ENCODE data around the gene BARHL1.

The BARHL1 gene

DNA sequence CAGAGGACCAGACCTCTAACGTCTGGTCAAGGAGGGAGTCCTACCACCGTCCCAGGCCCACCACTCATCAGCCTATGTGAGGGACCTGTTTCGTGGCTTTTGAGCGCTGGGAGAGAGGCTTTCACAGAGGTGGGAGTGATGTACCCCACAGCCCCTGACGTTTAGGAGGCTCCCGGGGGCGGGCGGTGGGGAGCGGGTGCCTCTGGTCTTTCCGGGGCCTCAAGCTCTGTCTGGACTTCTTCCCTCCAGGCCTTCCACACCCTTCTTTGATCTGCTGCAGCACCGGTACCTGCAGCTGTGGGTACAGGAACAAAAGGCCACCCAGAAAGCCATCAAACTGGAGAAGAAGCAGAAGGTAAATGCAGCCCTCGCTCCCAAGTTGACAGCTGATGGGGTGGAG, 45.1 kb upstream of the BARHL1 start:
- no peak overlapping the region for H3K27ac ChIP-seq (ENCODE audit: extremely low read depth, low read depth, low read length)
- POLR2A ChIA-PET: no interaction called here
- CTCF ChIA-PET: interaction anchor here (0.8 to 3.5 kb wide), 2 partner anchors 12 to 29 kb away, joined by 3 to 14 read pairs; no protein-coding TSS in a partner anchor
- no peak overlapping the region for H3K4me3 ChIP-seq (ENCODE audit: low read depth, low read length)
- H3K36me3 ChIP-seq (ENCODE audit: control insufficient read depth in 2 of 2, insufficient read depth in 1 of 2, low read length in 2 of 2): no peaks in the 10 kb centered on the region
- H3K4me1 ChIP-seq (ENCODE audit: control insufficient read depth, insufficient read depth, low read length): no peaks in the 10 kb centered on the region
- TF ChIP-seq, protein P1, sequence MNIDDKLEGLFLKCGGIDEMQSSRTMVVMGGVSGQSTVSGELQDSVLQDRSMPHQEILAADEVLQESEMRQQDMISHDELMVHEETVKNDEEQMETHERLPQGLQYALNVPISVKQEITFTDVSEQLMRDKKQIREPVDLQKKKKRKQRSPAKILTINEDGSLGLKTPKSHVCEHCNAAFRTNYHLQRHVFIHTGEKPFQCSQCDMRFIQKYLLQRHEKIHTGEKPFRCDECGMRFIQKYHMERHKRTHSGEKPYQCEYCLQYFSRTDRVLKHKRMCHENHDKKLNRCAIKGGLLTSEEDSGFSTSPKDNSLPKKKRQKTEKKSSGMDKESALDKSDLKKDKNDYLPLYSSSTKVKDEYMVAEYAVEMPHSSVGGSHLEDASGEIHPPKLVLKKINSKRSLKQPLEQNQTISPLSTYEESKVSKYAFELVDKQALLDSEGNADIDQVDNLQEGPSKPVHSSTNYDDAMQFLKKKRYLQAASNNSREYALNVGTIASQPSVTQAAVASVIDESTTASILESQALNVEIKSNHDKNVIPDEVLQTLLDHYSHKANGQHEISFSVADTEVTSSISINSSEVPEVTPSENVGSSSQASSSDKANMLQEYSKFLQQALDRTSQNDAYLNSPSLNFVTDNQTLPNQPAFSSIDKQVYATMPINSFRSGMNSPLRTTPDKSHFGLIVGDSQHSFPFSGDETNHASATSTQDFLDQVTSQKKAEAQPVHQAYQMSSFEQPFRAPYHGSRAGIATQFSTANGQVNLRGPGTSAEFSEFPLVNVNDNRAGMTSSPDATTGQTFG (tag by site-specific recombination; IDR thresholded peaks at IDR 0.05; ENCODE audit: borderline replicate concordance): no peak
- no peak for TF ChIP-seq GLIS1 (tag by site-specific recombination; IDR thresholded peaks at IDR 0.05)
- TF ChIP-seq ZNF121 (tag by site-specific recombination; IDR thresholded peaks at IDR 0.05): no peak
- TF ChIP-seq ZNF157 (tag by site-specific recombination; IDR thresholded peaks at IDR 0.05): no peak
- TF ChIP-seq, protein P2, sequence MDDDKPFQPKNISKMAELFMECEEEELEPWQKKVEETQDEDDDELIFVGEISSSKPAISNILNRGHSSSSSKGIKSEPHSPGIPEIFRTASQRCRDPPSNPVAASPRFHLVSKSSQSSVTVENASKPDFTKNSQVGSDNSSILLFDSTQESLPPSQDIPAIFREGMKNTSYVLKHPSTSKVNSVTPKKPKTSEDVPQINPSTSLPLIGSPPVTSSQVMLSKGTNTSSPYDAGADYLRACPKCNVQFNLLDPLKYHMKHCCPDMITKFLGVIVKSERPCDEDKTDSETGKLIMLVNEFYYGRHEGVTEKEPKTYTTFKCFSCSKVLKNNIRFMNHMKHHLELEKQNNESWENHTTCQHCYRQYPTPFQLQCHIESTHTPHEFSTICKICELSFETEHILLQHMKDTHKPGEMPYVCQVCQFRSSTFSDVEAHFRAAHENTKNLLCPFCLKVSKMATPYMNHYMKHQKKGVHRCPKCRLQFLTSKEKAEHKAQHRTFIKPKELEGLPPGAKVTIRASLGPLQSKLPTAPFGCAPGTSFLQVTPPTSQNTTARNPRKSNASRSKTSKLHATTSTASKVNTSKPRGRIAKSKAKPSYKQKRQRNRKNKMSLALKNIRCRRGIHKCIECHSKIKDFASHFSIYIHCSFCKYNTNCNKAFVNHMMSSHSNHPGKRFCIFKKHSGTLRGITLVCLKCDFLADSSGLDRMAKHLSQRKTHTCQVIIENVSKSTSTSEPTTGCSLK (tag by site-specific recombination; IDR thresholded peaks at IDR 0.05): no peak
- no peak for TF ChIP-seq ZFP3 (tag by site-specific recombination; IDR thresholded peaks at IDR 0.05; ENCODE audit: low read depth)
- no peak for TF ChIP-seq ZNF202 (tag by site-specific recombination; IDR thresholded peaks at IDR 0.05; ENCODE audit: borderline replicate concordance)
- TF ChIP-seq ZNF792 (tag by site-specific recombination; IDR thresholded peaks at IDR 0.05): no peak
- no peak for TF ChIP-seq ZIC2 (tag by site-specific recombination; IDR thresholded peaks at IDR 0.05)
- no peak for TF ChIP-seq SALL2 (tag by site-specific recombination; IDR thresholded peaks at IDR 0.05; ENCODE audit: borderline replicate concordance)
- TF ChIP-seq, protein P3, sequence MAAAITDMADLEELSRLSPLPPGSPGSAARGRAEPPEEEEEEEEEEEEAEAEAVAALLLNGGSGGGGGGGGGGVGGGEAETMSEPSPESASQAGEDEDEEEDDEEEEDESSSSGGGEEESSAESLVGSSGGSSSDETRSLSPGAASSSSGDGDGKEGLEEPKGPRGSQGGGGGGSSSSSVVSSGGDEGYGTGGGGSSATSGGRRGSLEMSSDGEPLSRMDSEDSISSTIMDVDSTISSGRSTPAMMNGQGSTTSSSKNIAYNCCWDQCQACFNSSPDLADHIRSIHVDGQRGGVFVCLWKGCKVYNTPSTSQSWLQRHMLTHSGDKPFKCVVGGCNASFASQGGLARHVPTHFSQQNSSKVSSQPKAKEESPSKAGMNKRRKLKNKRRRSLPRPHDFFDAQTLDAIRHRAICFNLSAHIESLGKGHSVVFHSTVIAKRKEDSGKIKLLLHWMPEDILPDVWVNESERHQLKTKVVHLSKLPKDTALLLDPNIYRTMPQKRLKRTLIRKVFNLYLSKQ (tag by site-specific recombination; IDR thresholded peaks at IDR 0.05; ENCODE audit: borderline replicate concordance): no peak
- TF ChIP-seq PRDM1 (tag by site-specific recombination; IDR thresholded peaks at IDR 0.05): no peak
- no peak for TF ChIP-seq ZNF292 (tag by site-specific recombination; IDR thresholded peaks at IDR 0.05; ENCODE audit: borderline replicate concordance, low read depth)
- TF ChIP-seq, protein P4, sequence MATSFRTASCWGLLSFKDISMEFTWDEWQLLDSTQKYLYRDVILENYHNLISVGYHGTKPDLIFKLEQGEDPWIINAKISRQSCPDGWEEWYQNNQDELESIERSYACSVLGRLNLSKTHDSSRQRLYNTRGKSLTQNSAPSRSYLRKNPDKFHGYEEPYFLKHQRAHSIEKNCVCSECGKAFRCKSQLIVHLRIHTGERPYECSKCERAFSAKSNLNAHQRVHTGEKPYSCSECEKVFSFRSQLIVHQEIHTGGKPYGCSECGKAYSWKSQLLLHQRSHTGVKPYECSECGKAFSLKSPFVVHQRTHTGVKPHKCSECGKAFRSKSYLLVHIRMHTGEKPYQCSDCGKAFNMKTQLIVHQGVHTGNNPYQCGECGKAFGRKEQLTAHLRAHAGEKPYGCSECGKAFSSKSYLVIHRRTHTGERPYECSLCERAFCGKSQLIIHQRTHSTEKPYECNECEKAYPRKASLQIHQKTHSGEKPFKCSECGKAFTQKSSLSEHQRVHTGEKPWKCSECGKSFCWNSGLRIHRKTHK (tag by site-specific recombination; IDR thresholded peaks at IDR 0.05): no peak
- no peaks in the 10 kb centered on the region for H3K9me3 ChIP-seq (ENCODE audit: control insufficient read depth, insufficient read depth, low read depth, low read length)

DNA sequence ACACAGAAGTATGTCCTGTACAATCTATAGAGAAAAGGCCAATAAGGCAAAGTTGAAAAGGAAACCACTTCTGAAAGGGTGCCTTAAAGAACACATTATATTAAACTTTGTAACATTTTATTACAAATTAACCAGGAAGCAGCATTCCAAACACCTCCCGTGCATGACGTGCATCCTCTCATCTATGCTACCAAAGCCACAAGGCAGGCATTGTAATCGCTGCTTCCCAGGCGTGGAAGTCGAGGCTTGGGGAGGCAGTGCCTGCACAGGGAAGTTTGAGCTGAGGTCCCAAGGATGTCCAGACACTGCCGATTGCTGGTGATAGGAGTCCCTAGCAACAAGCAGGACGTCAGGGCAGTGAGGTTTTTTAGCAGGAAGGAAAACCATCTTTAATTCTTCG, 44.3 kb upstream of the BARHL1 start:
- H3K36me3 ChIP-seq (ENCODE audit: control insufficient read depth in 2 of 2, insufficient read depth in 1 of 2, low read length in 2 of 2): no peaks in the 10 kb centered on the region
- ChIA-PET POLR2A (no interaction called here), CTCF (interaction anchor here (0.8 to 3.5 kb wide), 2 partner anchors 12 to 30 kb away, joined by 3 to 14 read pairs; no protein-coding TSS in a partner anchor)
- TF ChIP-seq, protein P5, sequence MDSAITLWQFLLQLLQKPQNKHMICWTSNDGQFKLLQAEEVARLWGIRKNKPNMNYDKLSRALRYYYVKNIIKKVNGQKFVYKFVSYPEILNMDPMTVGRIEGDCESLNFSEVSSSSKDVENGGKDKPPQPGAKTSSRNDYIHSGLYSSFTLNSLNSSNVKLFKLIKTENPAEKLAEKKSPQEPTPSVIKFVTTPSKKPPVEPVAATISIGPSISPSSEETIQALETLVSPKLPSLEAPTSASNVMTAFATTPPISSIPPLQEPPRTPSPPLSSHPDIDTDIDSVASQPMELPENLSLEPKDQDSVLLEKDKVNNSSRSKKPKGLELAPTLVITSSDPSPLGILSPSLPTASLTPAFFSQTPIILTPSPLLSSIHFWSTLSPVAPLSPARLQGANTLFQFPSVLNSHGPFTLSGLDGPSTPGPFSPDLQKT (IDR thresholded peaks at IDR 0.05; ENCODE audit: borderline replicate concordance, low read depth, low read length): no peak
- TF ChIP-seq, protein P6, sequence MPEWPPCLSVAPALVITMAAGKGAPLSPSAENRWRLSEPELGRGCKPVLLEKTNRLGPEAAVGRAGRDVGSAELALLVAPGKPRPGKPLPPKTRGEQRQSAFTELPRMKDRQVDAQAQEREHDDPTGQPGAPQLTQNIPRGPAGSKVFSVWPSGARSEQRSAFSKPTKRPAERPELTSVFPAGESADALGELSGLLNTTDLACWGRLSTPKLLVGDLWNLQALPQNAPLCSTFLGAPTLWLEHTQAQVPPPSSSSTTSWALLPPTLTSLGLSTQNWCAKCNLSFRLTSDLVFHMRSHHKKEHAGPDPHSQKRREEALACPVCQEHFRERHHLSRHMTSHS (tag by site-specific recombination; IDR thresholded peaks at IDR 0.05): no peak
- TF ChIP-seq BCL11B (tag by site-specific recombination; IDR thresholded peaks at IDR 0.05; ENCODE audit: low read depth) (no peak), ZNF510 (tag by site-specific recombination; IDR thresholded peaks at IDR 0.05; ENCODE audit: insufficient replicate concordance) (no peak), ZFP37 (tag by site-specific recombination; IDR thresholded peaks at IDR 0.05) (no peak)
- TF ChIP-seq, protein P7, sequence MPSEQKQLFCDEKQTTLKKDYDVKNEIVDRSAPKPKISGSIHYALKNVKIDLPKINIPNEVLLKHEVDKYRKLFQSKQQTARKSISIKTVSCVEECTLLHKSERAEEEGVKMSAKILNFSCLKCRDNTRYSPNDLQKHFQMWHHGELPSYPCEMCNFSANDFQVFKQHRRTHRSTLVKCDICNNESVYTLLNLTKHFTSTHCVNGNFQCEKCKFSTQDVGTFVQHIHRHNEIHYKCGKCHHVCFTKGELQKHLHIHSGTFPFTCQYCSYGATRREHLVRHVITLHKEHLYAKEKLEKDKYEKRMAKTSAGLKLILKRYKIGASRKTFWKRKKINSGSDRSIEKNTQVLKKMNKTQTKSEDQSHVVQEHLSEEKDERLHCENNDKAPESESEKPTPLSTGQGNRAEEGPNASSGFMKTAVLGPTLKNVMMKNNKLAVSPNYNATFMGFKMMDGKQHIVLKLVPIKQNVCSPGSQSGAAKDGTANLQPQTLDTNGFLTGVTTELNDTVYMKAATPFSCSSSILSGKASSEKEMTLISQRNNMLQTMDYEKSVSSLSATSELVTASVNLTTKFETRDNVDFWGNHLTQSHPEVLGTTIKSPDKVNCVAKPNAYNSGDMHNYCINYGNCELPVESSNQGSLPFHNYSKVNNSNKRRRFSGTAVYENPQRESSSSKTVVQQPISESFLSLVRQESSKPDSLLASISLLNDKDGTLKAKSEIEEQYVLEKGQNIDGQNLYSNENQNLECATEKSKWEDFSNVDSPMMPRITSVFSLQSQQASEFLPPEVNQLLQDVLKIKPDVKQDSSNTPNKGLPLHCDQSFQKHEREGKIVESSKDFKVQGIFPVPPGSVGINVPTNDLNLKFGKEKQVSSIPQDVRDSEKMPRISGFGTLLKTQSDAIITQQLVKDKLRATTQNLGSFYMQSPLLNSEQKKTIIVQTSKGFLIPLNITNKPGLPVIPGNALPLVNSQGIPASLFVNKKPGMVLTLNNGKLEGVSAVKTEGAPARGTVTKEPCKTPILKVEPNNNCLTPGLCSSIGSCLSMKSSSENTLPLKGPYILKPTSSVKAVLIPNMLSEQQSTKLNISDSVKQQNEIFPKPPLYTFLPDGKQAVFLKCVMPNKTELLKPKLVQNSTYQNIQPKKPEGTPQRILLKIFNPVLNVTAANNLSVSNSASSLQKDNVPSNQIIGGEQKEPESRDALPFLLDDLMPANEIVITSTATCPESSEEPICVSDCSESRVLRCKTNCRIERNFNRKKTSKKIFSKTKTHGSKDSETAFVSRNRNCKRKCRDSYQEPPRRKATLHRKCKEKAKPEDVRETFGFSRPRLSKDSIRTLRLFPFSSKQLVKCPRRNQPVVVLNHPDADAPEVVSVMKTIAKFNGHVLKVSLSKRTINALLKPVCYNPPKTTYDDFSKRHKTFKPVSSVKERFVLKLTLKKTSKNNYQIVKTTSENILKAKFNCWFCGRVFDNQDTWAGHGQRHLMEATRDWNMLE (tag by site-specific recombination; conservative IDR thresholded peaks at IDR 0.05; ENCODE audit: low read depth): no peak

More for the DNA sequence above, 44.3 kb upstream of the BARHL1 start:
- Histone ChIP-seq H3K9me3 (ENCODE audit: control insufficient read depth, insufficient read depth, low read depth, low read length) (no peaks in the 10 kb centered on the region), H3K4me3 (ENCODE audit: low read depth, low read length) (no peak overlapping the region), H3K4me1 (ENCODE audit: control insufficient read depth, insufficient read depth, low read length) (no peaks in the 10 kb centered on the region), H3K27ac (ENCODE audit: extremely low read depth, low read depth, low read length) (no peak overlapping the region)
